GM18511 (cell line): ENCODE results near the gene ARHGEF6.
A peak's percentile ranks its signal among the peaks of the same experiment; 100 is the strongest.
"Not testable (repeated sequence)": the region's sequence is repeated elsewhere in the genome, so short reads cannot be mapped to it uniquely, and the experiment has no call there.

Experiments
- ATAC-seq: cut with Tn5 transposase; IDR thresholded peaks from one replicate; pipeline ENCODE4 v1.9.1; 2021; ENCODE audit warnings: mild to moderate bottlenecking, moderate library complexity; ENCODE audit not compliant: unreplicated experiment

The ARHGEF6 gene

GRCh38 chrX:136783159-136783558 is 2.4 kb upstream of the ARHGEF6 start:
- ATAC-seq: no peak

GRCh38 chrX:136781180-136781797 is 557 bp upstream of the ARHGEF6 start:
- no peak for ATAC-seq

- ATAC-seq: peak; percentile 42
These were observed 491 bp downstream of the ARHGEF6 start for GRCh38 chrX:136780241-136780640.

- ATAC-seq: peak; percentile 43
These were observed 1.4 kb downstream of the ARHGEF6 start for GRCh38 chrX:136779346-136779781.

- ATAC-seq: no peak
These were observed 1.8 kb downstream of the ARHGEF6 start for GRCh38 chrX:136778916-136779315.

- no peak for ATAC-seq
These were observed 2.7 kb downstream of the ARHGEF6 start for GRCh38 chrX:136778020-136778419.

- no peak for ATAC-seq
These were observed 7.1 kb downstream of the ARHGEF6 start for GRCh38 chrX:136773648-136774047.

GRCh38 chrX:136771869-136772268 is 8.9 kb downstream of the ARHGEF6 start:
- not testable (repeated sequence) for ATAC-seq

GRCh38 chrX:136768469-136769084 is 12.2 kb downstream of the ARHGEF6 start:
- peak; percentile 41 for ATAC-seq

GRCh38 chrX:136767104-136767941 is 13.4 kb downstream of the ARHGEF6 start:
- peak; percentile 78 for ATAC-seq

GRCh38 chrX:136766785-136767103 is 14.0 kb downstream of the ARHGEF6 start:
- no peak for ATAC-seq

GRCh38 chrX:136765821-136766356 is 14.8 kb downstream of the ARHGEF6 start:
- ATAC-seq: no peak

- no peak for ATAC-seq
These were observed 16.5 kb downstream of the ARHGEF6 start for GRCh38 chrX:136764206-136764605.

- no peak for ATAC-seq
These were observed 17.8 kb downstream of the ARHGEF6 start for GRCh38 chrX:136762820-136763452.

GRCh38 chrX:136761421-136761820 is 19.3 kb downstream of the ARHGEF6 start:
- ATAC-seq: no peak

GRCh38 chrX:136759968-136760367 is 20.8 kb downstream of the ARHGEF6 start:
- peak; percentile 87 for ATAC-seq

- no peak for ATAC-seq
These were observed 25.3 kb downstream of the ARHGEF6 start for GRCh38 chrX:136755411-136755810.

- no peak for ATAC-seq
These were observed 26.1 kb downstream of the ARHGEF6 start for GRCh38 chrX:136754651-136755050.

GRCh38 chrX:136752796-136753195 is 27.9 kb downstream of the ARHGEF6 start:
- ATAC-seq: no peak

GRCh38 chrX:136752346-136752745 is 28.4 kb downstream of the ARHGEF6 start:
- no peak for ATAC-seq

- no peak for ATAC-seq
These were observed 30.4 kb downstream of the ARHGEF6 start for GRCh38 chrX:136750364-136750763.
